ENCODE measurements around the gene HNRNPAB. TPM values are rescaled to one million over a fixed set of nuclear protein-coding genes. Genes with fewer than 3 reads are reported as not detected.

The HNRNPAB gene
- total RNA-seq, 2 experiments from 2014 or later: 183 to 198 TPM

- H3K27ac Mint-ChIP-seq: peak overlapping the region; percentile 85
These were observed 27.3 kb downstream of the HNRNPAB start for GRCh38 chr5:178231539-178232123.

GRCh38 chr5:178232124-178232919 lies 28.0 kb downstream of the HNRNPAB start, which contains the start of gene PHYKPL:
TSS of gene PHYKPL (minus strand) at chr5:178232802. CDS start at chr5:178232550, 252 bp downstream.
- POLR2A ChIA-PET: interaction anchor here (0.8 to 3.6 kb wide), 8 partner anchors 9 to 102 kb away, joined by 3 to 19 read pairs (median 4); partner anchors contain the start of gene HNRNPAB
- peak; percentile 82 for DNase-seq
- H3K36me3 Mint-ChIP-seq: peaks cover 35% of the 10 kb centered on the region
- peak within 1 kb of the TSS; percentile 86 for H3K27ac Mint-ChIP-seq
- no peaks in the 10 kb centered on the region for H3K9me3 Mint-ChIP-seq
- H3K4me1 Mint-ChIP-seq: peaks cover 65% of the 10 kb centered on the region
- peak within 1 kb of the TSS; percentile 91 for H3K4me3 Mint-ChIP-seq
- peak; percentile 66 for ATAC-seq (ENCODE audit: low read depth)
- no peaks in the 10 kb centered on the region for H3K27me3 Mint-ChIP-seq

More at GRCh38 chr5:178231539-178232123, 27.3 kb downstream of the HNRNPAB start:
- ATAC-seq (ENCODE audit: low read depth): no peak
- Mint-ChIP-seq H3K4me1 (peaks cover 59% of the 10 kb centered on the region), H3K4me3 (peak overlapping the region; percentile 91), H3K27me3 (no peaks in the 10 kb centered on the region), H3K36me3 (peaks cover 40% of the 10 kb centered on the region), H3K9me3 (no peaks in the 10 kb centered on the region)
- DNase-seq: no peak
- POLR2A ChIA-PET: interaction anchor here (1.0 to 3.6 kb wide), 6 partner anchors 10 to 102 kb away, joined by 3 to 19 read pairs (median 4); partner anchors contain the start of gene HNRNPAB

DNA sequence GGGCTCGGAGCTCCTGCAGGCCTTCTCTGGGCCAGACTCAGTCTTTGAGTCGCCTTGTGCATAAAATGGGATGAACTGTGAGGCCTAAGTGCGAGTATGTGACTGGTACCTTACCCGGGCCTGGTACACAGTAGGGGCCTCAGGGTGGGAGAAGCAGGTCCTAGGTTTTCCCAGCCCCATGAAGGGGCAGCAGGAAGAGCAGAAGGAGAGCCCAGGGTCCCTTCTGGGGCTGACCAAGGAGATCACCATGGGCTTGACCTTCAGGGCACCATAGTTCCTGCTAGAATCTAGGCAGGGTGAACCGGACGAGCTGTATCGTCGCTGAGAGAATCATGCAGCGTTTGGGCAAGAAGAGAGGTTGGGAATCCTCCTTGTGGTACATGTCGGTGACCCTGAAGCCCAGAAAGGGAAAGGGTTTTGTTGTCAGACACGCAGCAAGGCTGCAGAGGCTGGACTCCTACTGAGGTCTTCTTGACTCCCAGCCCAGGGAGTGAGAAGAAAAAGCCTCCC lies 28.6 kb downstream of the HNRNPAB start:
- POLR2A ChIA-PET: interaction anchor here (0.8 to 3.6 kb wide), 4 partner anchors 8 to 29 kb away, joined by 3 to 19 read pairs (median 6); partner anchors contain the start of gene HNRNPAB
- DNase-seq (no peak), ATAC-seq (ENCODE audit: low read depth) (no peak)
- no peaks in the 10 kb centered on the region for H3K9me3 Mint-ChIP-seq
- peaks cover 65% of the 10 kb centered on the region for H3K4me1 Mint-ChIP-seq
- H3K4me3 Mint-ChIP-seq: peak overlapping the region; percentile 65
- no peaks in the 10 kb centered on the region for H3K27me3 Mint-ChIP-seq
- peaks cover 29% of the 10 kb centered on the region for H3K36me3 Mint-ChIP-seq
- H3K27ac Mint-ChIP-seq: peak overlapping the region; percentile 86

DNA sequence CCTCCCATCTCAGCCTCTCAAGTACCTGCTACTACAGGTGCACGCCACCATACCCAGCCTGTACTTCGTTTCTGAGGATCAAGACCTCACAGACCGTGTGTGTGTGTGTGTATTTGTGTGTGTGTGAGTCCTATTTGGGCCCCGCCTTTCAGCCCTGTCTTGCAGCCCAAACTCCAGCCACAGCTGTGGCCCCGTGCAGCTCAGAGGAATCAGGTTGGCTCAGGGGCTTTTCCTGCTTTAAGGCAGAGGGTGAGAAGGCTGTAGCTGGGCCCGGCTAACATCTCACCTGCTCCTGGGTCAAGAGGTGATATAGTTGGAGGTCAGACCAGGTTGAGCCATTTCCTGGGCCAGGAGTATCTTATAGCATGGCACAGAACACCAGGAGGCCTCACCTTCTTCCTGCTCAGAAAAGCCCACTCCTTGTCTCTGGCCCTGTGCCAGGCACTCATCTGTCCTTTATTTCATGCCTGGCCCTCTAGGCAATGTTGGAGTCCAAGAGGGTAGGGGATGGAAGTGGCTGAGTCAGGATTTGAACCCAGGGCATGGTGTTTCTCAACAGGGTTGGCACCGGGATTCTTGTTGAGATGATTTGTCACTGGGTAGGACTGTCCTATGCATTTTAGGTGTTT lies 29.9 kb downstream of the HNRNPAB start:
- peak overlapping the region; percentile 72 for H3K27ac Mint-ChIP-seq
- no peaks in the 10 kb centered on the region for H3K9me3 Mint-ChIP-seq
- H3K27me3 Mint-ChIP-seq: no peaks in the 10 kb centered on the region
- H3K4me3 Mint-ChIP-seq: no peak overlapping the region
- POLR2A ChIA-PET: interaction anchor here (0.6 to 2.3 kb wide), 5 partner anchors 16 to 1389 kb away, joined by 3 to 10 read pairs (median 7); partner anchors contain the start of genes HNRNPAB and HNRNPH1
- ATAC-seq (ENCODE audit: low read depth) (no peak), DNase-seq (no peak)
- H3K36me3 Mint-ChIP-seq: peaks cover 21% of the 10 kb centered on the region
- peaks cover 69% of the 10 kb centered on the region for H3K4me1 Mint-ChIP-seq

- Mint-ChIP-seq H3K4me1 (peaks cover 69% of the 10 kb centered on the region), H3K27me3 (no peaks in the 10 kb centered on the region), H3K9me3 (no peaks in the 10 kb centered on the region), H3K4me3 (peak overlapping the region; percentile 0), H3K27ac (peak overlapping the region; percentile 62), H3K36me3 (peaks cover 16% of the 10 kb centered on the region)
- POLR2A ChIA-PET: interaction anchor here (0.6 to 2.3 kb wide), 7 partner anchors 14 to 1561 kb away, joined by 3 to 10 read pairs (median 4); partner anchors contain the start of genes HNRNPAB and HNRNPH1
- peak; percentile 86 for DNase-seq
- peak; percentile 24 for ATAC-seq (ENCODE audit: low read depth)
These were observed 30.6 kb downstream of the HNRNPAB start for GRCh38 chr5:178234750-178235587.

DNA sequence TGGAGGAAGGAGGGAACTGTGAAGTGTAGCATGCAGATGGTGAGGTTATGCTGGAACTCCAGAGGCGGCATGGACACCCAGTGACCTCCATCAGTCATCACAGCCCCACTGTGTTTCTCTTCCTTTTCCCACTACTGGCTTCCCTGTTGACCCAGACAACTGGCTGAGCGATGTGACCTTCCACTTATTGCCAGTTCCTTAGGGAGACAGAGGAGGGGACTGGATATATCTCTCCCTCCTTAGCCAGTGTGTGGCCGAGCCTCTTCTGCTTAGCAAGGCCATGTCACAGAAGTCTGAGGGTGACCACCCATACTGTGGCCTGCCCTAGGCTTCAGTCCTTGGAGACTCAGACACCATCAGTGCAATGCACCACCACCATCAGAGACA lies 31.2 kb downstream of the HNRNPAB start:
- no peaks in the 10 kb centered on the region for H3K9me3 Mint-ChIP-seq
- H3K4me1 Mint-ChIP-seq: peaks cover 69% of the 10 kb centered on the region
- POLR2A ChIA-PET: interaction anchor here (0.6 to 6.5 kb wide), 8 partner anchors 9 to 1560 kb away, joined by 3 to 75 read pairs (median 6); partner anchors contain the start of genes HNRNPAB and HNRNPH1
- H3K4me3 Mint-ChIP-seq: no peak overlapping the region
- H3K27me3 Mint-ChIP-seq: no peaks in the 10 kb centered on the region
- peak overlapping the region; percentile 62 for H3K27ac Mint-ChIP-seq
- H3K36me3 Mint-ChIP-seq: peaks cover 10% of the 10 kb centered on the region
- DNase-seq (no peak), ATAC-seq (ENCODE audit: low read depth) (no peak)

DNA sequence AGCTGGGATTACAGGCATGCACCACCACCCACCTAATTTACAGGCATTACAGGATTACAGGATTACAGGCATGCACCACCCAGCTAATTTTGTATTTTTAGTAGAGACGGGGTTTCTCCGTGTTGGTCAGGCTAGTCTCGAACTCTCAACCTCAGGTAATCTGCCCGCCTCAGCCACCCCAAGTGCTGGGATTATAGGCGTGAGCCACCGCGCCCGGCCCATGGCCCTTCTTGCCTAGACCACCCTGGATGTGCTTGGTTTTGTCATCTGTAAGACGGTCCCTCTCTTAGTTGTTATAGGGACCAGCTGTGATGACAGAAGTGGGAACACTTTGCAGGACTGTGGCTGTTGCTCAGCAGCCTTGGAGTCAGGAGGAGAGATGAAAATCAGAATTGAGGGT lies 31.8 kb downstream of the HNRNPAB start:
- POLR2A ChIA-PET: interaction anchor here (0.7 to 6.5 kb wide), 3 partner anchors 8 to 30 kb away, joined by 4 to 75 read pairs (median 7); no protein-coding TSS in a partner anchor
- Mint-ChIP-seq H3K36me3 (peaks cover 6% of the 10 kb centered on the region), H3K4me1 (peaks cover 69% of the 10 kb centered on the region), H3K27ac (peak overlapping the region; percentile 96), H3K27me3 (no peaks in the 10 kb centered on the region), H3K9me3 (no peaks in the 10 kb centered on the region), H3K4me3 (peak overlapping the region; percentile 22)
- ATAC-seq (ENCODE audit: low read depth) (no peak), DNase-seq (no peak)

GRCh38 chr5:178236679-178237078 lies 32.3 kb downstream of the HNRNPAB start:
- DNase-seq (no peak), ATAC-seq (ENCODE audit: low read depth) (no peak)
- no peaks in the 10 kb centered on the region for H3K27me3 Mint-ChIP-seq
- peak overlapping the region; percentile 22 for H3K4me3 Mint-ChIP-seq
- H3K4me1 Mint-ChIP-seq: peaks cover 69% of the 10 kb centered on the region
- peaks cover under 1% of the 10 kb centered on the region for H3K36me3 Mint-ChIP-seq
- POLR2A ChIA-PET: interaction anchor here (6.5 kb wide), 1 partner anchor 13 kb away, joined by 75 read pairs; no protein-coding TSS in a partner anchor
- peak overlapping the region; percentile 96 for H3K27ac Mint-ChIP-seq
- no peaks in the 10 kb centered on the region for H3K9me3 Mint-ChIP-seq

DNA sequence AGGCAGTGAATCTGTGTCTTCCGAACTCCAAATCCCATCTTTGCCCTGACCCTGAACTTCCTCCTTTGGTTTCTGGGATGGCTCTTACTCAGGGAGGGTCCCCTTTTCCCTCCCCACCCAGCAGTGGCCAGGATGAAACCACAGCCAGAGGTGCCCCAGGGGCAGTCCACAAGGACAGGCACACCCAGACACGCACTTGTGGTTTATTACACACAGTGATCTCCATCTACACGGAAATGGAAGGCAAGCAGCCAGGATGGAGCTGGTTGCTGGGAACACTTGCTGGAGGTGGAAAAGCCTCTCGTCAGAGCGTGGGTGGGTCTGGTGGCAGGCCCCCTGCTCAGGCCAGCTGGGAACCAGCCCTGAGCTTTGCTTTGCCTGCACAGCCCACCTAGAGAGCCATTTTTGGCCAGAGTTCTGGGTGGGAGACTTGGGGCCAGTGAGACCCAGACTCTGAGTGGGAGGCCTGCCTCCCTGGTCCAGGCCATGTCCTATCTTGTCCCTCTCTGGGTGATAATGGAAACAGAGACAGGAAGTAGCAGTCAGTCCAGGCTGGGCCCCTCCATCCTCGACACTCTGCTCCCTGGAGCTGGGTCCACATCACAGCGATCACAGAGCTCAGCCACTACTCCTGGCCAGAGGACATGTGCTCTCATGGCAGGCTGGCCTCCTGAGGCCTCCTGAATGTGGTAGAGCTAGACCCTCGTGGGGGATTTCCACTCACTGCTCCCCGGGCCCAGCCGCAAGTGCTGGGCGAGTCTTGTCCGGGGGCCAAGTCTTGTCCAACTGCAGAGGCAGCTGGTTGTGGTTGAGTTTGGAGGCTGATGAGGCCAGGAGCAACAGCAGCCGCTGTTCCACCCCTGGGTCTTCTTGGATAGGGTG lies 33.3 kb downstream of the HNRNPAB start:
- Mint-ChIP-seq H3K27me3 (no peaks in the 10 kb centered on the region), H3K27ac (peak overlapping the region; percentile 96), H3K4me3 (peak overlapping the region; percentile 73), H3K4me1 (peaks cover 76% of the 10 kb centered on the region), H3K9me3 (no peaks in the 10 kb centered on the region), H3K36me3 (no peaks in the 10 kb centered on the region)
- DNase-seq: no peak
- POLR2A ChIA-PET: interaction anchor here (0.9 to 6.5 kb wide), 4 partner anchors 12 to 1313 kb away, joined by 3 to 75 read pairs (median 3); partner anchors contain the start of genes HNRNPAB and RUFY1
- no peak for ATAC-seq (ENCODE audit: low read depth)

DNA sequence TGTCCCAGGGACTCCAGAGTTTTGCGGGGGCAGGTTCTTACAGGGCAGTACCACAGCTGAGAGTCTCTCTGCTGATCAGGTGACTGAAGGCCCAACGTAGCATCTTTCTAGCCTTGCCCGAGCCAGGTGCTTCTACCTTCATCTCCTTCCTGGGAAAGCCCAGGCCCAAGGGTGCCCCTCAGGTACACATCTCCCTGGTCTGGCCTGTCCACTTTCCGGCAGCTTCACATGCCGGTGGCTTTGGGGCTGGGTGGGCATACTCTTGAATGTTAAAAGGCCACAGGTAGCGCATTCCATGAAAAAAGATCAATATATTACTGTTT lies 33.9 kb downstream of the HNRNPAB start:
- Mint-ChIP-seq H3K4me1 (peaks cover 74% of the 10 kb centered on the region), H3K27me3 (no peaks in the 10 kb centered on the region), H3K4me3 (peak overlapping the region; percentile 73), H3K36me3 (no peaks in the 10 kb centered on the region), H3K27ac (peak overlapping the region; percentile 96), H3K9me3 (no peaks in the 10 kb centered on the region)
- ATAC-seq (ENCODE audit: low read depth) (no peak), DNase-seq (no peak)
- POLR2A ChIA-PET: interaction anchor here (0.9 to 6.5 kb wide), 3 partner anchors 12 to 1312 kb away, joined by 3 to 75 read pairs (median 3); partner anchors contain the start of gene RUFY1

Measured in activated naive CD8-positive, alpha-beta T cell treated with anti-CD3 and anti-CD28 coated beads, Interleukin-2, amount 10 ng/mL, durations not matched to agents 7 days and 5 days (primary cell).